Measurements from ENCODE around the gene PARD3B. TPM values are rescaled to one million over a fixed set of nuclear protein-coding genes. Genes with fewer than 3 reads are reported as not detected.

PARD3B gene
- total and polyA plus RNA-seq, 2 of the 8 experiments (the other 6 are each of a cell fraction or from before 2014, with no cell fraction given), result 1.2 to 5.7 TPM

- peaks cover 0 to 4% of the 10 kb centered on the region in 2 experiments; a peak in 2 of 4 replicates for H3K9me3 ChIP-seq (ENCODE audit: insufficient read depth in 2 of 2, low read depth in 1 of 2, low read length in 1 of 2)
- TF ChIP-seq HDAC2 (IDR thresholded peaks at IDR 0.05; ENCODE audit: borderline replicate concordance in 1 of 2, low read depth in 2 of 2, low read length in 2 of 2) (no peak), CTBP2 (IDR thresholded peaks at IDR 0.05; ENCODE audit: borderline replicate concordance, insufficient read depth, insufficient read length, low read length) (no peak), ASH2L (IDR thresholded peaks at IDR 0.05; ENCODE audit: low read length) (no peak), SIN3A (conservative IDR thresholded peaks at IDR 0.05 in 1 of 2, IDR thresholded peaks at IDR 0.05 in 1 of 2; ENCODE audit: low read depth in 1 of 2, low read length in 2 of 2) (no peak), KDM1A (IDR thresholded peaks at IDR 0.05; ENCODE audit: borderline replicate concordance, low read length) (no peak), RBBP5 (IDR thresholded peaks at IDR 0.05; ENCODE audit: borderline replicate concordance, low read depth, low read length) (no peak), BCL11A (IDR thresholded peaks at IDR 0.05; ENCODE audit: low read depth in 2 of 2, low read length in 2 of 2) (no peak), CHD1 (IDR thresholded peaks at IDR 0.05; ENCODE audit: low read depth, low read length) (no peak), SAP30 (IDR thresholded peaks at IDR 0.05; ENCODE audit: insufficient read depth, insufficient replicate concordance, low read length) (no peak), TAF7 (optimal IDR thresholded peaks at IDR 0.05; ENCODE audit: borderline replicate concordance, low read depth, low read length) (no peak), EP300 (IDR thresholded peaks at IDR 0.05; ENCODE audit: borderline replicate concordance in 1 of 2, low read depth in 2 of 2, low read length in 2 of 2) (no peak)
- TF ChIP-seq, protein P1, sequence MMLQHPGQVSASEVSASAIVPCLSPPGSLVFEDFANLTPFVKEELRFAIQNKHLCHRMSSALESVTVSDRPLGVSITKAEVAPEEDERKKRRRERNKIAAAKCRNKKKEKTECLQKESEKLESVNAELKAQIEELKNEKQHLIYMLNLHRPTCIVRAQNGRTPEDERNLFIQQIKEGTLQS (IDR thresholded peaks at IDR 0.05; ENCODE audit: insufficient read depth, low read depth, low read length), result no peak
These were observed 596.1 kb downstream of the PARD3B start for GRCh38 chr2:205141381-205141780.

More at GRCh38 chr2:205141381-205141780, 596.1 kb downstream of the PARD3B start:
- Histone ChIP-seq H3K23me2 (ENCODE audit: low read depth, low read length) (no peaks in the 10 kb centered on the region), H3K4ac (replicated peaks; ENCODE audit: insufficient read length, low read depth, low read length) (no peak overlapping the region), H4K8ac (ENCODE audit: extremely low read depth, insufficient read depth, low read length) (no peak overlapping the region), H3K27ac (ENCODE audit: low read depth, low read length) (no peak overlapping the region), H3K18ac (ENCODE audit: extremely low read depth, low read length) (no peak overlapping the region), H2BK120ac (replicated peaks; ENCODE audit: low read depth, low read length) (no peak overlapping the region), H3K23ac (ENCODE audit: insufficient read length) (no peak overlapping the region), H2BK15ac (ENCODE audit: low read length) (no peak overlapping the region), H4K5ac (ENCODE audit: insufficient read length, low read depth, low read length) (no peak overlapping the region), H3K79me2 (ENCODE audit: control insufficient read depth in 1 of 2, insufficient read depth in 2 of 2, low read length in 2 of 2) (no peaks in the 10 kb centered on the region), H2BK20ac (ENCODE audit: low read length) (no peak overlapping the region), H2BK5ac (ENCODE audit: low read depth, low read length) (no peak overlapping the region), H3K36me3 (ENCODE audit: control insufficient read depth in 2 of 4, insufficient read depth in 4 of 4, low read length in 3 of 4) (no peaks in the 10 kb centered on the region; a peak in 1 of 8 replicates), H3K27me3 (replicated peaks in 1 of 4; ENCODE audit: control insufficient read depth in 3 of 4, extremely low read depth in 1 of 4, insufficient read depth in 3 of 4, low read length in 3 of 4) (no peaks in the 10 kb centered on the region), H3K56ac (replicated peaks; ENCODE audit: insufficient read length, low read depth, low read length) (no peak overlapping the region), H3K4me1 (replicated peaks in 1 of 4; ENCODE audit: control insufficient read depth in 3 of 4, insufficient read depth in 4 of 4, low read length in 3 of 4) (peaks cover 0 to 17% (median 1%) of the 10 kb centered on the region in 4 experiments; a peak in 4 of 7 replicates), H3K4me3 (ENCODE audit: extremely low read depth in 1 of 4, insufficient read depth in 2 of 4, low read depth in 3 of 4, low read length in 4 of 4) (no peak overlapping the region), H4K20me1 (replicated peaks in 1 of 2; ENCODE audit: control insufficient read depth in 1 of 2, insufficient read depth in 2 of 2, low read length in 2 of 2) (no peaks in the 10 kb centered on the region), H3K79me1 (ENCODE audit: low read depth, low read length) (no peaks in the 10 kb centered on the region), H2AFZ (ENCODE audit: low read length) (no peak overlapping the region), H4K91ac (replicated peaks; ENCODE audit: insufficient read length, low read length) (no peak overlapping the region), H2BK12ac (ENCODE audit: low read depth, low read length) (no peak overlapping the region), H3K4me2 (ENCODE audit: insufficient read depth in 1 of 2, low read depth in 2 of 2, low read length in 2 of 2) (no peak overlapping the region), H2AK5ac (ENCODE audit: low read depth, low read length) (no peak overlapping the region), H3K14ac (ENCODE audit: insufficient read length) (no peak overlapping the region), H3K9ac (replicated peaks in 1 of 4; ENCODE audit: extremely low read depth in 1 of 4, low read depth in 3 of 4, low read length in 3 of 4) (no peak overlapping the region)
- 93% methylated on average over 1 of the region's 1 CpG; no CpG with 5 or more reads in 1 of the 2 experiments for WGBS, 2 experiments (ENCODE audit: extremely low coverage in 1 of 2, insufficient coverage in 1 of 2, insufficient read length in 1 of 2, insufficient replicate concordance in 2 of 2, low coverage in 1 of 2, low lambda C conversion rate in 2 of 2, missing lambda C conversion rate in 1 of 2)
- CTCF ChIA-PET (ENCODE audit: partially characterized antibody), result no interaction called here
- FAIRE-seq (no peak), DNase-seq (ENCODE audit: low read depth in 1 of 2, low spot score in 2 of 2) (no peak)
- POLR2A ChIA-PET (ENCODE audit: partially characterized antibody), result interaction anchor here (0.6 kb wide), 1 partner anchor 466 kb away, joined by 3 read pairs; no protein-coding TSS in a partner anchor

Data from H1 (cell line).